Measurements from ENCODE around the gene NXNL2. TPM values are rescaled to one million over a fixed set of nuclear protein-coding genes. Genes with fewer than 3 reads are reported as not detected.

NXNL2 gene
- total RNA-seq, 1 experiment from 2014 or later, result 0.86 TPM

- TF ChIP-seq ZBTB33 (IDR thresholded peaks at IDR 0.05; ENCODE audit: extremely low read depth, insufficient replicate concordance, low read length) (no peak), POLR2AphosphoS5 (IDR thresholded peaks at IDR 0.05; ENCODE audit: low read depth, low read length) (no peak), JUND (IDR thresholded peaks at IDR 0.05) (no peak), EZH2 (IDR thresholded peaks at IDR 0.05) (no peak), SIN3A (IDR thresholded peaks at IDR 0.05; ENCODE audit: low read depth) (no peak)
Observed at GRCh38 chr9:88553350-88553749, 18.4 kb downstream of the NXNL2 start (continued).

GRCh38 chr9:88555268-88555980, 20.4 kb downstream of the NXNL2 start:
- ATAC-seq, result no peak
- H3K27ac ChIP-seq (ENCODE audit: low read depth, low read length), result no peak overlapping the region
- H2AFZ ChIP-seq (ENCODE audit: low read depth, low read length, poor library complexity, severe bottlenecking), result no peak overlapping the region
- H3K4me1 ChIP-seq (ENCODE audit: control insufficient read depth in 1 of 2, insufficient read depth in 2 of 2, low read length in 2 of 2), result no peaks in the 10 kb centered on the region
- H3K27me3 ChIP-seq (ENCODE audit: insufficient read depth, low read length), result no peaks in the 10 kb centered on the region
- intact Hi-C loops (cut with micrococcal nuclease), result no loop called here
- ChIA-PET CTCF (no interaction called here), RAD21 (ENCODE audit: low non-redundant PET in 1 of 2, low total read pairs in 2 of 2, uncharacterized antibody in 2 of 2, unreplicated experiment in 2 of 2) (no interaction called here), POLR2A (no interaction called here)
- no peaks in the 10 kb centered on the region for H3K9me2 ChIP-seq (ENCODE audit: insufficient read depth)
- BruUV-seq (replicated peaks), result no TSS peak
- H3K79me2 ChIP-seq (ENCODE audit: insufficient read depth, low read length), result no peaks in the 10 kb centered on the region
- TF ChIP-seq SRF (IDR thresholded peaks at IDR 0.05; ENCODE audit: low read depth) (no peak), CEBPB (IDR thresholded peaks at IDR 0.05; ENCODE audit: low read depth) (no peak)
- H3K9ac ChIP-seq (ENCODE audit: low read length), result no peak overlapping the region
- H4K20me1 ChIP-seq (ENCODE audit: insufficient read depth), result no peaks in the 10 kb centered on the region
- no peaks in the 10 kb centered on the region for H3K36me3 ChIP-seq (ENCODE audit: control insufficient read depth in 1 of 2, insufficient read depth in 2 of 2, low read length in 2 of 2)
- no peaks in the 10 kb centered on the region for H3K9me3 ChIP-seq (ENCODE audit: control insufficient read depth in 1 of 2, insufficient read depth in 1 of 2, low read depth in 1 of 2, low read length in 2 of 2)
- no peak overlapping the region for H3K4me2 ChIP-seq (ENCODE audit: low read length)
- H3K4me3 ChIP-seq (replicated peaks in 1 of 2; ENCODE audit: low read depth in 1 of 2, low read length in 2 of 2), result no peak overlapping the region
- no peak for DNase-seq (ENCODE audit: low read depth, low spot score)

Data from HCT116 (cell line).